ENCODE data around the gene KEAP1. TPM values are rescaled to one million over a fixed set of nuclear protein-coding genes. Genes with fewer than 3 reads are reported as not detected.
"Not testable (repeated sequence)": the region's sequence is repeated elsewhere in the genome, so short reads cannot be mapped to it uniquely, and the experiment has no call there.

Gene KEAP1
- total RNA-seq, 1 donor: 77.1 TPM

GRCh38 chr19:10544753-10545251, 41.6 kb upstream of the KEAP1 start:
- DNase-seq (ENCODE audit: insufficient read length, low spot score, missing footprints): peak; percentile 66
- no peaks in the 10 kb centered on the region for H3K9me3 ChIP-seq (ENCODE audit: low read depth, low read length)
- no peak for TF ChIP-seq CTCF (IDR thresholded peaks at IDR 0.05; ENCODE audit: extremely low read depth, low read depth, low read length)

GRCh38 chr19:10544242-10544752, 41.1 kb upstream of the KEAP1 start:
- peak overlapping the region; percentile 89 for H3K4me3 ChIP-seq (ENCODE audit: insufficient read depth, low read length)
- no peak for TF ChIP-seq CTCF (IDR thresholded peaks at IDR 0.05; ENCODE audit: extremely low read depth, low read depth, low read length)

More at GRCh38 chr19:10544753-10545251, 41.6 kb upstream of the KEAP1 start:
- H3K27me3 ChIP-seq (ENCODE audit: insufficient read depth, low read length): no peaks in the 10 kb centered on the region
- peak overlapping the region; percentile 81 for H3K4me2 ChIP-seq (ENCODE audit: insufficient read depth, low read length)
- peak overlapping the region; percentile 81 for H2AFZ ChIP-seq (ENCODE audit: low read length)
- peaks cover 8% of the 10 kb centered on the region for H3K4me1 ChIP-seq (ENCODE audit: insufficient read depth, low read length)
- H3K79me2 ChIP-seq (ENCODE audit: insufficient read depth, low read length): peaks cover 24% of the 10 kb centered on the region
- H3K27ac ChIP-seq (ENCODE audit: low read depth, low read length): no peak overlapping the region
- peak overlapping the region; percentile 89 for H3K4me3 ChIP-seq (ENCODE audit: insufficient read depth, low read length)
- peaks cover 4% of the 10 kb centered on the region for H4K20me1 ChIP-seq (ENCODE audit: insufficient read depth, low read length)
- H3K36me3 ChIP-seq (ENCODE audit: insufficient read depth, low read length): peaks cover 8% of the 10 kb centered on the region

GRCh38 chr19:10543420-10544241, 40.5 kb upstream of the KEAP1 start, which contains the start of gene ATG4D:
ATG4D (plus strand) TSS chr19:10543904; CDS start chr19:10544091, 187 bp downstream.
- H3K4me3 ChIP-seq (ENCODE audit: insufficient read depth, low read length): peak within 1 kb of the TSS; percentile 89
- TF ChIP-seq CTCF (IDR thresholded peaks at IDR 0.05; ENCODE audit: extremely low read depth, low read depth, low read length): no peak
- peak within 1 kb of the TSS; percentile 81 for H2AFZ ChIP-seq (ENCODE audit: low read length)
- H3K27me3 ChIP-seq (ENCODE audit: insufficient read depth, low read length): no peaks in the 10 kb centered on the region
- H3K27ac ChIP-seq (ENCODE audit: low read depth, low read length): peak within 1 kb of the TSS; percentile 61
- H3K36me3 ChIP-seq (ENCODE audit: insufficient read depth, low read length): peaks cover 4% of the 10 kb centered on the region
- H3K4me1 ChIP-seq (ENCODE audit: insufficient read depth, low read length): peaks cover 8% of the 10 kb centered on the region
- H4K20me1 ChIP-seq (ENCODE audit: insufficient read depth, low read length): peaks cover 4% of the 10 kb centered on the region
- peak; percentile 100 for DNase-seq (ENCODE audit: insufficient read length, low spot score, missing footprints)
- H3K9me3 ChIP-seq (ENCODE audit: low read depth, low read length): no peaks in the 10 kb centered on the region
- H3K79me2 ChIP-seq (ENCODE audit: insufficient read depth, low read length): peaks cover 24% of the 10 kb centered on the region
- H3K4me2 ChIP-seq (ENCODE audit: insufficient read depth, low read length): peak within 1 kb of the TSS; percentile 81

More at GRCh38 chr19:10544242-10544752, 41.1 kb upstream of the KEAP1 start:
- H3K27ac ChIP-seq (ENCODE audit: low read depth, low read length): peak overlapping the region; percentile 61
- H3K4me2 ChIP-seq (ENCODE audit: insufficient read depth, low read length): peak overlapping the region; percentile 81
- peaks cover 8% of the 10 kb centered on the region for H3K36me3 ChIP-seq (ENCODE audit: insufficient read depth, low read length)
- H2AFZ ChIP-seq (ENCODE audit: low read length): peak overlapping the region; percentile 81
- peaks cover 4% of the 10 kb centered on the region for H4K20me1 ChIP-seq (ENCODE audit: insufficient read depth, low read length)
- no peak for DNase-seq (ENCODE audit: insufficient read length, low spot score, missing footprints)
- no peaks in the 10 kb centered on the region for H3K9me3 ChIP-seq (ENCODE audit: low read depth, low read length)
- H3K4me1 ChIP-seq (ENCODE audit: insufficient read depth, low read length): peaks cover 8% of the 10 kb centered on the region
- peaks cover 24% of the 10 kb centered on the region for H3K79me2 ChIP-seq (ENCODE audit: insufficient read depth, low read length)
- no peaks in the 10 kb centered on the region for H3K27me3 ChIP-seq (ENCODE audit: insufficient read depth, low read length)

- Histone ChIP-seq H3K4me3 (ENCODE audit: insufficient read depth, low read length) (peak overlapping the region; percentile 89), H2AFZ (ENCODE audit: low read length) (no peak overlapping the region), H3K9me3 (ENCODE audit: low read depth, low read length) (no peaks in the 10 kb centered on the region), H3K4me1 (ENCODE audit: insufficient read depth, low read length) (peaks cover 8% of the 10 kb centered on the region), H4K20me1 (ENCODE audit: insufficient read depth, low read length) (peaks cover 4% of the 10 kb centered on the region), H3K79me2 (ENCODE audit: insufficient read depth, low read length) (peaks cover 24% of the 10 kb centered on the region), H3K36me3 (ENCODE audit: insufficient read depth, low read length) (peaks cover 4% of the 10 kb centered on the region), H3K27me3 (ENCODE audit: insufficient read depth, low read length) (peaks cover 4% of the 10 kb centered on the region), H3K27ac (ENCODE audit: low read depth, low read length) (no peak overlapping the region), H3K4me2 (ENCODE audit: insufficient read depth, low read length) (peak overlapping the region; percentile 81)
- no peak for TF ChIP-seq CTCF (IDR thresholded peaks at IDR 0.05; ENCODE audit: extremely low read depth, low read depth, low read length)
- no peak for DNase-seq (ENCODE audit: insufficient read length, low spot score, missing footprints)
Measured at GRCh38 chr19:10543059-10543419, 39.9 kb upstream of the KEAP1 start.

GRCh38 chr19:10539016-10539415, 35.9 kb upstream of the KEAP1 start:
- not testable (repeated sequence) for H3K27ac ChIP-seq (ENCODE audit: low read depth, low read length); DNase-seq (ENCODE audit: insufficient read length, low spot score, missing footprints); H3K9me3 ChIP-seq (ENCODE audit: low read depth, low read length); H2AFZ ChIP-seq (ENCODE audit: low read length); H3K36me3 ChIP-seq (ENCODE audit: insufficient read depth, low read length); H4K20me1 ChIP-seq (ENCODE audit: insufficient read depth, low read length); H3K4me3 ChIP-seq (ENCODE audit: insufficient read depth, low read length); H3K4me1 ChIP-seq (ENCODE audit: insufficient read depth, low read length); H3K79me2 ChIP-seq (ENCODE audit: insufficient read depth, low read length); H3K4me2 ChIP-seq (ENCODE audit: insufficient read depth, low read length)
- peaks cover 12% of the 10 kb centered on the region for H3K27me3 ChIP-seq (ENCODE audit: insufficient read depth, low read length)

All from osteoblast (primary cell).